HCT116 (cell line): ENCODE results near the gene ADPGK. TPM values are rescaled to one million over a fixed set of nuclear protein-coding genes. Genes with fewer than 3 reads are reported as not detected.

ENCODE experiments used
- ATAC-seq: fragments of 200-7000 bp; cut with Tn5 transposase; 2 replicates; pipeline ENCODE4 v1.9.1; 2020; ENCODE audit warnings: mild to moderate bottlenecking, moderate library complexity
- BruUV-seq: library from RNA; stranded (reverse); fragments of 400-500 nt; replicated peaks from 2 replicates; lab custom pipeline; 2021; lab: Mats Ljungman, UMichigan
- CTCF ChIA-PET: fragments of 300-600 bp; sonication (Branson Sonifier 250); formaldehyde crosslinking; loops from one replicate; lab custom pipeline; 2021; ENCODE audit warnings: antibody characterized with exemption; lab: Charles Lee
- POLR2A ChIA-PET: fragments of 300-600, 350-600 bp; sonication (Branson Sonifier 250); formaldehyde crosslinking; loops from one replicate; lab custom pipeline; 2021; ENCODE audit warnings: antibody characterized with exemption; lab: Charles Lee
- RAD21 ChIA-PET, 2 experiments: fragments of 300-600 bp; sonication (Branson Sonifier 250); formaldehyde crosslinking; loops; one replicate each; lab custom pipeline; 2023; ENCODE audit warnings: low total read pairs in 2 of 2; ENCODE audit not compliant: uncharacterized antibody in 2 of 2, unreplicated experiment in 2 of 2, low non-redundant PET in 1 of 2; lab: Charles Lee
- DNase-seq: peaks from one replicate; pipeline ENCODE4 v3.0.0-alpha.2; 2010; ENCODE audit warnings: low read depth, low spot score
- H2AFZ ChIP-seq: fragments of 200-600 bp; shearing (Covaris generic), sonication (generic); 2 replicates; pipeline ENCODE4 v1.6.1; 2017; ENCODE audit warnings: low read depth, mixed run types, mixed read lengths, antibody characterized with exemption, low read length; ENCODE audit not compliant: poor library complexity, severe bottlenecking
- H3K27ac ChIP-seq: 2 replicates; pipeline ENCODE4 v1.5.1; 2012; ENCODE audit warnings: low read depth, low read length
- H3K27me3 ChIP-seq: fragments of 200-600 bp; sonication (generic); 2 replicates; pipeline ENCODE4 v1.6.1; 2016; ENCODE audit warnings: mixed run types, low read length, mixed read lengths; ENCODE audit not compliant: insufficient read depth
- H3K36me3 ChIP-seq, 2 experiments: fragments of 200-500 bp in 1 of 2; fragments of 200-600 bp in 1 of 2; sonication (Bioruptor generic) in 1 of 2; sonication (generic) in 1 of 2; 2 replicates each; pipeline versions ENCODE4 v1.5.1 to v1.6.1; 2014 to 2016; ENCODE audit warnings: low read length in 2 of 2, inconsistent platforms in 1 of 2, mixed read lengths in 1 of 2, mixed run types in 1 of 2; ENCODE audit not compliant: insufficient read depth in 2 of 2, control insufficient read depth in 1 of 2
- H3K4me1 ChIP-seq, 2 experiments: fragments of 200-600 bp in 1 of 2; sonication (generic) in 1 of 2; 2 replicates each; pipeline versions ENCODE4 v1.5.1 to v1.6.1; 2012 to 2017; ENCODE audit warnings: low read length in 2 of 2, inconsistent platforms in 1 of 2, mild to moderate bottlenecking in 1 of 2, mixed read lengths in 1 of 2, mixed run types in 1 of 2, moderate library complexity in 1 of 2; ENCODE audit not compliant: insufficient read depth in 2 of 2, control insufficient read depth in 1 of 2
- H3K4me2 ChIP-seq: fragments of 200-600 bp; sonication (generic); 2 replicates; pipeline ENCODE4 v1.6.1; 2017; ENCODE audit warnings: mixed run types, low read length, mixed read lengths
- H3K4me3 ChIP-seq, 2 experiments: fragments of 200-600 bp in 1 of 2; sonication (generic) in 1 of 2; replicated peaks in 1 of 2; 2 replicates each; pipeline ENCODE4 v1.5.1; 2011 to 2016; ENCODE audit warnings: low read length in 2 of 2, control low read depth in 1 of 2, low read depth in 1 of 2, mild to moderate bottlenecking in 1 of 2, mixed read lengths in 1 of 2, mixed run types in 1 of 2
- H3K79me2 ChIP-seq: fragments of 200-600 bp; sonication (generic); 2 replicates; pipeline ENCODE4 v1.6.1; 2017; ENCODE audit warnings: mild to moderate bottlenecking, mixed run types, low read length, moderate library complexity, mixed read lengths; ENCODE audit not compliant: insufficient read depth
- H3K9ac ChIP-seq: fragments of 200-600 bp; sonication (generic); 2 replicates; pipeline ENCODE4 v1.6.1; 2016; ENCODE audit warnings: low read length, mixed read lengths
- H3K9me2 ChIP-seq: fragments of 200-600 bp; sonication (generic), shearing (Covaris generic); 2 replicates; pipeline ENCODE4 v1.6.1; 2017; ENCODE audit warnings: mixed run types, mild to moderate bottlenecking, moderate library complexity; ENCODE audit not compliant: insufficient read depth
- H3K9me3 ChIP-seq, 2 experiments: fragments of 200-500 bp in 1 of 2; fragments of 200-600 bp in 1 of 2; sonication (Bioruptor generic) in 1 of 2; sonication (generic) in 1 of 2; 2 replicates each; pipeline ENCODE4 v1.6.1; 2014 to 2017; ENCODE audit warnings: low read length in 2 of 2, mixed read lengths in 2 of 2, inconsistent platforms in 1 of 2, low read depth in 1 of 2, mild to moderate bottlenecking in 1 of 2, mixed run types in 1 of 2, moderate library complexity in 1 of 2; ENCODE audit not compliant: control insufficient read depth in 1 of 2, insufficient read depth in 1 of 2
- H4K20me1 ChIP-seq: fragments of 200-600 bp; sonication (generic), shearing (Covaris generic); 2 replicates; pipeline ENCODE4 v1.6.1; 2017; ENCODE audit warnings: mixed run types, mild to moderate bottlenecking, moderate library complexity; ENCODE audit not compliant: insufficient read depth
- EGR1 ChIP-seq: IDR thresholded peaks from 2 replicates; pipeline ENCODE4 v1.6.1; 2012; ENCODE audit warnings: low read depth
- ELF1 ChIP-seq: IDR thresholded peaks from 2 replicates; pipeline ENCODE4 v1.6.1; 2012; ENCODE audit warnings: low read depth, borderline replicate concordance
- EZH2phosphoT487 ChIP-seq: fragments of 200-600 bp; IDR thresholded peaks from 2 replicates; pipeline ENCODE4 v1.6.1; 2018; ENCODE audit warnings: antibody characterized with exemption, borderline replicate concordance
- FOSL1 ChIP-seq: IDR thresholded peaks from 2 replicates; pipeline ENCODE4 v1.6.1; 2012; ENCODE audit warnings: low read depth
- POLR2A ChIP-seq: IDR thresholded peaks from 2 replicates; pipeline ENCODE4 v1.7.0; 2011; ENCODE audit warnings: borderline replicate concordance; ENCODE audit not compliant: insufficient read depth, insufficient read length; ENCODE audit errors: extremely low read depth
- POLR2AphosphoS5 ChIP-seq: IDR thresholded peaks from 2 replicates; pipeline ENCODE4 v1.6.1; 2011; ENCODE audit warnings: mild to moderate bottlenecking, low read depth, low read length, moderate library complexity
- REST ChIP-seq: IDR thresholded peaks from 2 replicates; pipeline ENCODE4 v1.6.1; 2012; ENCODE audit warnings: low read depth
- SIN3A ChIP-seq: IDR thresholded peaks from 2 replicates; pipeline ENCODE4 v1.6.1; 2012; ENCODE audit warnings: low read depth
- SRF ChIP-seq: IDR thresholded peaks from 2 replicates; pipeline ENCODE4 v1.6.1; 2012; ENCODE audit warnings: low read depth
- YY1 ChIP-seq: IDR thresholded peaks from 2 replicates; pipeline ENCODE4 v1.6.1; 2011; ENCODE audit warnings: low read length, low read depth, moderate library complexity, mild to moderate bottlenecking; ENCODE audit not compliant: insufficient replicate concordance; ENCODE audit errors: extremely low read depth
- ZNF274 ChIP-seq: fragments of 200-500 bp; sonication (Bioruptor generic); IDR thresholded peaks from 2 replicates; pipeline ENCODE4 v1.6.1; 2014; ENCODE audit warnings: mild to moderate bottlenecking, low read depth, low read length, inconsistent platforms
- intact Hi-C: fragments of 100-400 bp; cut with micrococcal nuclease; formaldehyde crosslinking; loops from 2 replicates; pipeline ENCODE4 v1.10.0; 2022
- total RNA-seq: library from RNA; stranded (reverse); gene quantifications from one replicate; pipeline ENCODE4 v1.2.1, GENCODE V29; 2021; ENCODE audit not compliant: unreplicated experiment

Gene ADPGK
- total RNA-seq, 1 experiment from 2014 or later: 41.5 TPM

- TF ChIP-seq ELF1: no peak
- TF ChIP-seq SIN3A: no peak
- TF ChIP-seq ZNF274: no peak
- no peak for TF ChIP-seq EGR1
- no peak for TF ChIP-seq FOSL1
These were observed 13.2 kb upstream of the ADPGK start (continued) for GRCh38 chr15:72796515-72797337.

GRCh38 chr15:72796210-72796514, 12.6 kb upstream of the ADPGK start:
- H4K20me1 ChIP-seq: no peaks in the 10 kb centered on the region
- ATAC-seq: no peak
- ChIA-PET RAD21 (interaction anchor here in 1 of 2 experiments (1.1 kb wide), 1 partner anchor 286 kb away, joined by 3 read pairs; no protein-coding TSS in a partner anchor), CTCF (no interaction called here), POLR2A (no interaction called here)
- H3K9me2 ChIP-seq: no peaks in the 10 kb centered on the region
- no peak for DNase-seq
- peak overlapping the region in 1 of 2 experiments; percentile 64; a peak in 2 of 4 replicates for H3K4me3 ChIP-seq
- no peaks in the 10 kb centered on the region for H3K36me3 ChIP-seq
- H3K27ac ChIP-seq: no peak overlapping the region
- H3K27me3 ChIP-seq: peaks cover 6% of the 10 kb centered on the region; the same call in 1 of the 2 replicates
- no peak overlapping the region for H3K9ac ChIP-seq
- H3K9me3 ChIP-seq: no peaks in the 10 kb centered on the region
- TF ChIP-seq REST: no peak
- TF ChIP-seq POLR2AphosphoS5: no peak
- TF ChIP-seq SIN3A: no peak
- no peak for TF ChIP-seq SRF
- TF ChIP-seq EGR1: no peak
- no peak for TF ChIP-seq YY1
- no peak for TF ChIP-seq EZH2phosphoT487
- TF ChIP-seq POLR2A: no peak
- H3K79me2 ChIP-seq: no peaks in the 10 kb centered on the region
- H2AFZ ChIP-seq: no peak overlapping the region
- H3K4me1 ChIP-seq: peaks cover 0 to 10% of the 10 kb centered on the region in 2 experiments; a peak in 1 of 4 replicates
- peak overlapping the region; percentile 94 for H3K4me2 ChIP-seq
- BruUV-seq: no TSS peak
- intact Hi-C loops: no loop called here
